Epithelial cell of esophagus (primary cell): ENCODE measurements around the gene CLCA1.

Experiments
- DNase-seq: peaks from one replicate; pipeline ENCODE4 v3.0.0; 2010; ENCODE audit warnings: low read depth
- H3K4me3 ChIP-seq: 2 replicates; pipeline ENCODE4 v1.5.1; 2011; ENCODE audit warnings: mild to moderate bottlenecking, low read length, control low read depth
- CTCF ChIP-seq: IDR thresholded peaks from 2 replicates; pipeline ENCODE4 v1.5.1; 2011; ENCODE audit warnings: low read depth, mild to moderate bottlenecking, low read length, control low read depth, inconsistent platforms; ENCODE audit not compliant: insufficient read depth; ENCODE audit errors: missing control alignments

Gene CLCA1

GRCh38 chr1:86521522-86521891, 52.8 kb downstream of the CLCA1 start:
- TF ChIP-seq CTCF, result no peak
- no peak for DNase-seq
- no peak overlapping the region for H3K4me3 ChIP-seq

- no peak overlapping the region for H3K4me3 ChIP-seq
- TF ChIP-seq CTCF, result no peak
- DNase-seq, result no peak
These were observed 53.5 kb downstream of the CLCA1 start for GRCh38 chr1:86522240-86522639.

- no peak for TF ChIP-seq CTCF
- DNase-seq, result no peak
- H3K4me3 ChIP-seq, result no peak overlapping the region
These were observed 55.1 kb downstream of the CLCA1 start for GRCh38 chr1:86523670-86524354.

GRCh38 chr1:86527306-86527705, 58.6 kb downstream of the CLCA1 start:
- H3K4me3 ChIP-seq, result no peak overlapping the region
- no peak for TF ChIP-seq CTCF
- DNase-seq, result peak; percentile 24

GRCh38 chr1:86530211-86530845, 61.6 kb downstream of the CLCA1 start:
- no peak for TF ChIP-seq CTCF
- no peak for DNase-seq
- H3K4me3 ChIP-seq, result no peak overlapping the region

GRCh38 chr1:86537928-86538695, 69.4 kb downstream of the CLCA1 start:
- no peak for TF ChIP-seq CTCF
- no peak for DNase-seq
- H3K4me3 ChIP-seq, result no peak overlapping the region

- H3K4me3 ChIP-seq, result no peak overlapping the region
- no peak for TF ChIP-seq CTCF
- no peak for DNase-seq
These were observed 70.0 kb downstream of the CLCA1 start for GRCh38 chr1:86538775-86539174.
